T47D (cell line): ENCODE measurements around the gene C1QL1.

Source experiments
- DNase-seq, 2 experiments: peaks; one replicate each; pipeline versions ENCODE4 v3.0.0 to v3.0.0-alpha.2; 2011 to 2012; ENCODE audit warnings: low read depth in 1 of 2, low spot score in 1 of 2
- JUND ChIP-seq: IDR thresholded peaks from 2 replicates; pipeline ENCODE4 v1.6.1; 2012; ENCODE audit warnings: low read depth
- in situ Hi-C: cut with HindIII; loops from 2 replicates; pipeline ENCODE4 v1.10.0; 2016; ENCODE audit warnings: low sequenced_read_pairs, low pct_unique_long_range_greater_than_20kb

C1QL1 gene

GRCh38 chr17:44981221-44981968 is 13.3 kb upstream of the C1QL1 start:
- in situ Hi-C loops: no loop called here
- DNase-seq: peak; percentile 39 to 66
- no peak for TF ChIP-seq JUND

- in situ Hi-C loops: no loop called here
- no peak for TF ChIP-seq JUND
- DNase-seq: no peak
Measured at GRCh38 chr17:44979426-44979995, 11.4 kb upstream of the C1QL1 start.

GRCh38 chr17:44978807-44979206 is 10.7 kb upstream of the C1QL1 start:
- no peak for DNase-seq
- TF ChIP-seq JUND: no peak
- in situ Hi-C loops: no loop called here

GRCh38 chr17:44977814-44978550 is 9.9 kb upstream of the C1QL1 start:
- DNase-seq: no peak
- in situ Hi-C loops: no loop called here
- no peak for TF ChIP-seq JUND

GRCh38 chr17:44977065-44977464 is 9.0 kb upstream of the C1QL1 start:
- in situ Hi-C loops: no loop called here

DNA sequence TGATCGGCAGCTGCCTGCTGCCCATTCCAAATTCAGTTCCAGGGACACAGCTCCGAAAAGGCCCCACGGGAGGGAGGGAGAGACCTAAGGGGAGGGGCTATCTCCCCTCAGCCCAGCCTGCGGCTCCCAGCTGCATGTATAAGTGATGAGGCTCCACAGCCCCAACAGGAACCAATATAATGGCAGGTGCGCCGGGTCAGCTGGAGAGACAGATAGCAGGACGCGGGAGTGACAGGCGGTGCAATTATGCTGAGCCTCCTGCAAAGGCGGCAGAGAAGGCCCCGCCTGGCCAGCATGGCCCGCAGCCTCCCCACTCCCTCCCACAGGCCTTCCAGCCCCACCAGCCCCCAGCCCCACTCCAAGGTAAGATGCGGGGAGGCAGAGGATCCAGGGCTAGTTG is 8.1 kb upstream of the C1QL1 start:
- no peak for DNase-seq
- in situ Hi-C loops: no loop called here

More at GRCh38 chr17:44977065-44977464, 9.0 kb upstream of the C1QL1 start:
- peak in 1 of 2 experiments; percentile 45 for DNase-seq
- TF ChIP-seq JUND: no peak

DNA sequence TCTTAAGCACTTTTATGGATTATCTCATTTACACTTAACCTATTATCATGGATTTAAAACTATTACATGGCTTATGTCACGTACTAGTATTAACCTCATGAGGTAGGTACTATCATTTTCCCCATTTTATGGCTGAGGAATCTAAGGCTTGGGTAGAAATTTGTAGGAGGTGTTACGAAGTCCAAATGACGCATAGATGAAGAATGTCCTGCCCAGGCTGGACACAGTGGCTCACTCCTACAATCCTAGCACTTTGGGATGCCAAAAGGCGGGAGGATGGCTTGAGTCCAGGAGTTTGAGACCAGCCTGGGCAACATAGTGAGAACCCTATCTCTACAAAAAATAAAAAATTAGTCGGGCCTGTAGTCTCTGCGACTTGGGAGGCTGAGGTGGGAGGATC is 4.8 kb upstream of the C1QL1 start:
- DNase-seq: no peak
- no peak for TF ChIP-seq JUND
- in situ Hi-C loops: no loop called here

More for the DNA sequence above, 8.1 kb upstream of the C1QL1 start:
- TF ChIP-seq JUND: no peak

GRCh38 chr17:44971776-44972483 is 3.8 kb upstream of the C1QL1 start:
- no peak for DNase-seq
- no peak for TF ChIP-seq JUND
- in situ Hi-C loops: no loop called here

DNA sequence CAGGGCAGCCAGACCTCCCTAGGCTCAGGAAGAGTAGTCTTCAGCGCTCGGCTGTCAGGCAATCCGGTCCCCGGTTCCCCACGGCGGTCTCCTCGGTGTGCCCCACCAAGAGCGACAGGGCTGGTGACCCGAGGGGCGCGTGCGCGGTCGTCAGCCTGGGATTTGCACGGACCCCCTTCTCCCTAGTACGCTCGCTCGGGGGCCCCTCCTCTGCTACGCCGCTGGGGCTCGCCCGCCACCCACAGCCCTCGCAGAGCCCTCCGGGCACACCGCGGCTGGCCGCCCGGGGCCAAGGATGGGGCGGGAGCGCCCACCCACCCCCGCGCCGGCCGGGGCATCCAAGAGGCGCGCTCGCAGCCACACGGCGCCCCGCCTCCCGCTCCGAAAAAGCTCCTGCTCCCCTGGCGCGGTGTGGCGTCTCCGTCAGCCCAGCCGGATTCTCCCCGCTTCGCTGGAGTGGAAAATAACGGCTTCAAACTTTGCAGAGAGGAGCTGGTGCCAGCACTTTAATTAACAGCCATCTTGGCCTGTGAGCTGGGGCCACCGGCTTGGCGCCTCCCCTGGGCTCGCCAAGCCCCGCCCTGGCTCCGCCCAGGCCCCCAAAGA is 2.1 kb upstream of the C1QL1 start:
- no peak for TF ChIP-seq JUND
- peak in 1 of 2 experiments; percentile 20 for DNase-seq
- in situ Hi-C loops: no loop called here

DNA sequence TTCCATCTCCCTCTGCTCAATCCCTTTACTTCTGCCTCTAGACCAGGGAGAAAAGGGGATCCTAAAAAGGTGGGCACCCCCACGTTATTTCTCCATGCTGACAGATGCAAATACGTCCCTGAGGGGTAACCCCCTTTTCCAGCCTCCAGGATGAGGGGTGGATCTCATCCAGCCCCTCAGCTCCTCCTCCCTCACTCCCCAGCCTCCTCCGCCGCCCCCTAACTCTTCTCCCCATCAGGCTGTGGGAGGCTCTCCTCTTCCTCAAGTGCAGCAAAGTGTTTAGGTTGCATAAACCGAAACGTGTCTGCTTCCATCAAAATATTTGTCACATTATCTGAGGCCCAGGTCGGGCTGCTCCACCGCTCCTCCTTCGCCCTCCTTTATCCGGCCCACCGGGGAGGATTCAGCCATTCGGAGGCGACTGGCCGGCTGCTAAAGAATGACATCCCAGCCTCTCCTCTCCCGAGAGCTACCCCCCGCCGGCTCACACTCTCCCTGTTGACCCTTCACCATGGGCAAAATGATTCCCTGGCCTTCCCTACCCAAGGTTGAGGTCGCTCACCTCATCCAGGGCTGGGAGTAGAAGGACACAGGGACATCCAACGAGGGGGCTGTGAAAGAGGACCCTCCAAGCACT is 1.2 kb upstream of the C1QL1 start:
- in situ Hi-C loops: no loop called here
- DNase-seq: no peak
- no peak for TF ChIP-seq JUND

DNA sequence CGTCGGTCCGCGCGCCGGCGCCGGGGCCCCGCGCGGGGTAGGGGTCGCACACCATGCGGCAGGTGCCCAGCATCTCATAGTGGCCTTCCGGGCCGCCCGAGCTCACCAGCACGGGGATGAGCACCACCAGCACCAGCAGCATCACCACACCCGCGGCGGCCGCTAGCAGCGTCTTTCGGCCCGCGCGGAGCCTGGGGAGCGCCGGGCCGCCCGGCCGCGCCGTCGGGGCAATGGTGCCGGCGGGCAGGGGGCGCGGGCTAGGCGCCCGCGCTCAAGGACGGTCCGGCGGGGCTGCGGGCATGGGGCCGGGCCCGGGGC is 237 bp downstream of the C1QL1 start:
- no peak for DNase-seq
- no peak for TF ChIP-seq JUND
- in situ Hi-C loops: no loop called here
